Measurements from ENCODE around the gene CDH13.

The CDH13 gene

DNA sequence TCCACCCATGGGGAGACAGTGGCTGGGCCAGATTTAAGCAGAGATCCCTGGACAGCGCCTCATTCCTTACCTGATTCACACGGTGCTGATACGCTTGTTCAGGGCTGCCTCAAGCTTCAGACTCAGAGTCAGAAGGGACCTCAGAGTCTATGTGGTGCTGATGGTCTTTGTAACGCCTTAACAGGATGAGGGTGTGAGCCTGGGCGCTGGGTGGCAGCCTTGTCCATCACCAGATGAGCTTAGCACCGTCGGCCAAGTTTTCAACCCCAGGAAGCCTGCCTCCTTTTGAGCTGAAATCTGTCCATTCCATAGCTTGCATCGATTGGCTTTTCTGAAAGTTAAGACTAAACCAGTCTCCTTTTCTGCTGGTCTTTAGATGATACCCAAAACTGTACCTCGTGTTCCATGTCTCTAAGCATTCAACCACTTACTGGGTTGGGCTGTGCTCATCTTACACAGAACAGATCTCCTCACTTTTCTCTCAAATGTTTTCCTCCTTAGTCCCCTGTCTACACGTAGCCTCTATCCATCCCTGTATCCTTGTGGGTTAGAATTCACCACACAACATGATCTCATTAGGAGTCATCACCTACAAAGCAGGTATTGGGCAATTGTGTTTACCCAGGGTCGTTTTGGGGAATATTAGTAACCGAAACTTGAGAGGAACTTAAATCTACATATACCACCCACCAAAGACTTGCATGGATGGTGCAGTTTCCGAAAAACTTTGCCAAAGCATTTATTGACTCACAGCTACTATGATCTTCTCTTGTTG is 573.4 kb downstream of the CDH13 start:
- Histone ChIP-seq H3K36me3 (replicated peaks; ENCODE audit: insufficient read depth, low read length) (no peaks in the 10 kb centered on the region), H3K4me2 (ENCODE audit: low read depth, low read length) (no peak overlapping the region), H2AFZ (ENCODE audit: low read length) (no peak overlapping the region), H3K9me2 (replicated peaks; ENCODE audit: insufficient read depth, low read length) (no peaks in the 10 kb centered on the region), H3F3A (ENCODE audit: insufficient read depth, low read length) (no peaks in the 10 kb centered on the region), H3K4me1 (ENCODE audit: low read length) (no peaks in the 10 kb centered on the region), H3K79me2 (ENCODE audit: low read length) (no peaks in the 10 kb centered on the region), H3K9ac (ENCODE audit: low read length) (no peak overlapping the region), H3K4me3 (ENCODE audit: low read length) (no peak overlapping the region), H3K9me3 (replicated peaks; ENCODE audit: insufficient read depth, low read length) (no peaks in the 10 kb centered on the region), H3K27me3 (replicated peaks; ENCODE audit: insufficient read depth, low read length) (no peaks in the 10 kb centered on the region), H3K27ac (ENCODE audit: low read length) (no peak overlapping the region), H4K20me1 (ENCODE audit: insufficient read depth, low read length) (no peaks in the 10 kb centered on the region)
- DNase-seq: no peak
- TF ChIP-seq EZH2 (optimal IDR thresholded peaks at IDR 0.05; ENCODE audit: low read depth, low read length) (no peak), EZH2phosphoT487 (IDR thresholded peaks at IDR 0.05; ENCODE audit: low read length) (no peak)
- TF ChIP-seq, protein P1, sequence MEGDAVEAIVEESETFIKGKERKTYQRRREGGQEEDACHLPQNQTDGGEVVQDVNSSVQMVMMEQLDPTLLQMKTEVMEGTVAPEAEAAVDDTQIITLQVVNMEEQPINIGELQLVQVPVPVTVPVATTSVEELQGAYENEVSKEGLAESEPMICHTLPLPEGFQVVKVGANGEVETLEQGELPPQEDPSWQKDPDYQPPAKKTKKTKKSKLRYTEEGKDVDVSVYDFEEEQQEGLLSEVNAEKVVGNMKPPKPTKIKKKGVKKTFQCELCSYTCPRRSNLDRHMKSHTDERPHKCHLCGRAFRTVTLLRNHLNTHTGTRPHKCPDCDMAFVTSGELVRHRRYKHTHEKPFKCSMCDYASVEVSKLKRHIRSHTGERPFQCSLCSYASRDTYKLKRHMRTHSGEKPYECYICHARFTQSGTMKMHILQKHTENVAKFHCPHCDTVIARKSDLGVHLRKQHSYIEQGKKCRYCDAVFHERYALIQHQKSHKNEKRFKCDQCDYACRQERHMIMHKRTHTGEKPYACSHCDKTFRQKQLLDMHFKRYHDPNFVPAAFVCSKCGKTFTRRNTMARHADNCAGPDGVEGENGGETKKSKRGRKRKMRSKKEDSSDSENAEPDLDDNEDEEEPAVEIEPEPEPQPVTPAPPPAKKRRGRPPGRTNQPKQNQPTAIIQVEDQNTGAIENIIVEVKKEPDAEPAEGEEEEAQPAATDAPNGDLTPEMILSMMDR (IDR thresholded peaks at IDR 0.05; ENCODE audit: low read length): no peak

DNA sequence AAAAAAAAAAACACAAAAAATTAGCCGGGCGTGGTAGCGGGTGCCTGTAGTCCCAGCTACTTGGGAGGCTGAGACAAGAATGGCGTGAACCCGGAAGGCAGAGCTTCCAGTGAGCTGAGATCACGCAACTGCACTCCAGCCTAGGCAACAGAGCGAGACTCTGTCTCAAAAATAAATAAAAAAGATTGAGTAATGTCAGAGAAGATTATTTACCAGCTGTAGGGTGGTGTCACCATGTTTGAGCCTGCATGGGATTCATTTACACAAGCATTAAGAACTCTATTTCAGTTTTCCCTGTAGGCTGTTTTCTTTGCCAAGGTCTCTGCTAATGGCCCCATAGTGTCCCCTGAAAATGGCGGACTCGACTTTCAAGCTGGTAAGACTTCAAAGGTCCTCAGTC is 575.0 kb downstream of the CDH13 start:
- Histone ChIP-seq H3K9ac (ENCODE audit: low read length) (no peak overlapping the region), H3K9me2 (replicated peaks; ENCODE audit: insufficient read depth, low read length) (no peaks in the 10 kb centered on the region), H4K20me1 (ENCODE audit: insufficient read depth, low read length) (no peaks in the 10 kb centered on the region), H3K27me3 (replicated peaks; ENCODE audit: insufficient read depth, low read length) (no peaks in the 10 kb centered on the region), H3K79me2 (ENCODE audit: low read length) (no peaks in the 10 kb centered on the region), H3F3A (ENCODE audit: insufficient read depth, low read length) (no peaks in the 10 kb centered on the region), H3K4me3 (ENCODE audit: low read length) (no peak overlapping the region), H3K4me1 (ENCODE audit: low read length) (no peaks in the 10 kb centered on the region), H3K4me2 (ENCODE audit: low read depth, low read length) (no peak overlapping the region), H3K27ac (ENCODE audit: low read length) (no peak overlapping the region), H3K9me3 (replicated peaks; ENCODE audit: insufficient read depth, low read length) (no peaks in the 10 kb centered on the region), H3K36me3 (replicated peaks; ENCODE audit: insufficient read depth, low read length) (no peaks in the 10 kb centered on the region), H2AFZ (ENCODE audit: low read length) (no peak overlapping the region)
- TF ChIP-seq, protein P1 (IDR thresholded peaks at IDR 0.05; ENCODE audit: low read length): no peak
- TF ChIP-seq EZH2phosphoT487 (IDR thresholded peaks at IDR 0.05; ENCODE audit: low read length): no peak
- TF ChIP-seq EZH2 (optimal IDR thresholded peaks at IDR 0.05; ENCODE audit: low read depth, low read length): no peak
- DNase-seq: no peak

DNA sequence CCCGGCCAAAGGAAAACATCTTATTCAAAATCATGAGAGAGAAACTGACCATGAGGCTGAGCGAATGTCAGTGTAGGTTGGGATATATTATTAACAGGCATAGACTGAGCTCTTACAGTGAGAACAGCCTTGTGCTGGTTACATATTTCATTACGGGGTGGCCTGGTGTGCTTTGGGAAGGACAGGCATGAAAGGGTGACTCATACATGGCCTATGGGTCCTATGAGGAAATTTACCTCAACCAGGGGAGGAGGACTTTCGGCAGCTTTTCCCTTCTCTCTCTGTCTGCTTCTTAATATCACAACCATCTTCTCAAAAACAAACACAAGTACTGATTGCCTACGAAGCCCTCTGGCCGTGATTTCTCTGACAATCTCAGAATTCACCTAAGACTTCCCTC is 579.1 kb downstream of the CDH13 start:
- Histone ChIP-seq H3K36me3 (replicated peaks; ENCODE audit: insufficient read depth, low read length) (no peaks in the 10 kb centered on the region), H3K27ac (ENCODE audit: low read length) (no peak overlapping the region), H3K27me3 (replicated peaks; ENCODE audit: insufficient read depth, low read length) (no peaks in the 10 kb centered on the region), H3K9ac (ENCODE audit: low read length) (no peak overlapping the region), H3K79me2 (ENCODE audit: low read length) (no peaks in the 10 kb centered on the region), H3K4me2 (ENCODE audit: low read depth, low read length) (no peak overlapping the region), H3K4me1 (ENCODE audit: low read length) (no peaks in the 10 kb centered on the region), H3K9me2 (replicated peaks; ENCODE audit: insufficient read depth, low read length) (no peaks in the 10 kb centered on the region), H2AFZ (ENCODE audit: low read length) (no peak overlapping the region), H3K4me3 (ENCODE audit: low read length) (no peak overlapping the region), H3F3A (ENCODE audit: insufficient read depth, low read length) (no peaks in the 10 kb centered on the region), H3K9me3 (replicated peaks; ENCODE audit: insufficient read depth, low read length) (no peaks in the 10 kb centered on the region), H4K20me1 (ENCODE audit: insufficient read depth, low read length) (no peaks in the 10 kb centered on the region)
- TF ChIP-seq, protein P1 (IDR thresholded peaks at IDR 0.05; ENCODE audit: low read length): no peak
- DNase-seq: no peak
